IPS-20b (cell line): ENCODE measurements around the gene FAM89A.

ENCODE experiments used
- H3K27ac ChIP-seq: one replicate; pipeline ENCODE4 v1.5.1; 2013; ENCODE audit warnings: low read length
- H3K27me3 ChIP-seq: 2 replicates; pipeline ENCODE4 v1.6.1; 2013; ENCODE audit warnings: mild to moderate bottlenecking, low read length, inconsistent platforms; ENCODE audit not compliant: insufficient read depth
- H3K36me3 ChIP-seq: 2 replicates; pipeline ENCODE4 v1.6.1; 2013; ENCODE audit warnings: low read depth, mild to moderate bottlenecking, inconsistent platforms, low read length, moderate library complexity; ENCODE audit not compliant: insufficient read depth
- H3K4me1 ChIP-seq: 2 replicates; pipeline ENCODE4 v1.6.1; 2013; ENCODE audit warnings: mild to moderate bottlenecking, control low read depth, inconsistent platforms, low read length, moderate library complexity; ENCODE audit not compliant: insufficient read depth
- H3K4me3 ChIP-seq: 2 replicates; pipeline ENCODE4 v1.5.1; 2013; ENCODE audit warnings: mild to moderate bottlenecking, low read length, inconsistent platforms
- H3K9ac ChIP-seq: 2 replicates; pipeline ENCODE4 v1.6.1; 2013; ENCODE audit warnings: low read depth, mild to moderate bottlenecking, inconsistent platforms, low read length, moderate library complexity
- H3K9me3 ChIP-seq: 2 replicates; pipeline ENCODE4 v1.6.1; 2013; ENCODE audit warnings: mild to moderate bottlenecking, low read depth, low read length, inconsistent platforms; ENCODE audit not compliant: insufficient read depth

Gene FAM89A

DNA sequence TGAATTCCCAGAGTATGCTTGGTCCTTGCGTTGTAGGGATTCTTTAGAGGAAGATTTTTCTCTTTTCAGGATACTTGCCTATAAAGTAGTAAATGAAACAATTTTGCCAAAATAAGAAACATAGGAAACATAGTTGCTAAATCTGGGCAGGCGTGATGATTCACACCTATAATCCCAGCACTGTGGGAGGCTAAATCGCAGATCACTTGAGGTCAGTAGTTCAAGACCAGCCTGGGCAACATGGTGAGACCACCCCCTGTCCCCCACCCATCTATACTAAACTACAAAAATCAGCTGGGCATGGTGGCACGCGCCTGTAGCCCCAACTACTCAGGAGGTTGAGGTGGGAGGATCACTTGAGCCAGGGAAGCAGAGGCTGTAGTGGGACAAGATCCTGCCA is 56.2 kb downstream of the FAM89A start:
- Histone ChIP-seq H3K4me1 (peaks cover 4% of the 10 kb centered on the region; the same call in 1 of the 2 replicates), H3K27ac (no peak overlapping the region), H3K4me3 (no peak overlapping the region), H3K36me3 (peaks cover 6% of the 10 kb centered on the region), H3K9me3 (no peaks in the 10 kb centered on the region), H3K27me3 (peaks cover 95% of the 10 kb centered on the region), H3K9ac (no peak overlapping the region)

- Histone ChIP-seq H3K27ac (no peak overlapping the region), H3K9me3 (no peaks in the 10 kb centered on the region), H3K4me1 (peaks cover 4% of the 10 kb centered on the region; the same call in 1 of the 2 replicates), H3K27me3 (peaks cover 89% of the 10 kb centered on the region), H3K36me3 (peaks cover 6% of the 10 kb centered on the region), H3K9ac (no peak overlapping the region), H3K4me3 (no peak overlapping the region)
Measured at GRCh38 chr1:230982696-230983095, 57.4 kb downstream of the FAM89A start.

DNA sequence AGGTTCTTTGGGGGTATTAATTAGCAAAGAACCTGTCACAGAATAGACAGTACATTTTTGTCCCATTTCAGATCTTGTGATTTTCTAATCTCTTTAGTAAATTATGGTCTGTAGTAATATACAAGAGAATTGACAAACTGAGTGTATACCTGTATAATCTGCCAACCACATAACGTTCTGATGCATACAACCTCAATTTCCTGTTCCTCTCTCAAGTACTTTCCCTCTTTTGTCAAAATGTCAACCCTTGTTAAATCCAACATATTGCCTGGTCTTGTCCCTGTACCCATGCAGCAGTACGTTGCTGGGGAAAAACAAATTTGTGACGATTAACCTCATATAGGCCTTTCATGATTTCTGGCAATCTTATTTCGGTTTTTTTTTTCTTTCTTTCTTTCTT is 60.1 kb downstream of the FAM89A start:
- Histone ChIP-seq H3K4me1 (peaks cover under 1% of the 10 kb centered on the region; the same call in 1 of the 2 replicates), H3K4me3 (peak overlapping the region; percentile 90), H3K27me3 (peaks cover 78% of the 10 kb centered on the region), H3K9ac (no peak overlapping the region), H3K36me3 (peaks cover 6% of the 10 kb centered on the region), H3K27ac (no peak overlapping the region), H3K9me3 (no peaks in the 10 kb centered on the region)

GRCh38 chr1:230979389-230979716 is 60.7 kb downstream of the FAM89A start:
- no peaks in the 10 kb centered on the region for H3K4me1 ChIP-seq
- H3K27me3 ChIP-seq = peaks cover 74% of the 10 kb centered on the region
- peak overlapping the region; percentile 70; the same call in 1 of the 2 replicates for H3K9ac ChIP-seq
- H3K27ac ChIP-seq = no peak overlapping the region
- H3K36me3 ChIP-seq = peaks cover 6% of the 10 kb centered on the region
- H3K9me3 ChIP-seq = no peaks in the 10 kb centered on the region
- peak overlapping the region; percentile 90 for H3K4me3 ChIP-seq

DNA sequence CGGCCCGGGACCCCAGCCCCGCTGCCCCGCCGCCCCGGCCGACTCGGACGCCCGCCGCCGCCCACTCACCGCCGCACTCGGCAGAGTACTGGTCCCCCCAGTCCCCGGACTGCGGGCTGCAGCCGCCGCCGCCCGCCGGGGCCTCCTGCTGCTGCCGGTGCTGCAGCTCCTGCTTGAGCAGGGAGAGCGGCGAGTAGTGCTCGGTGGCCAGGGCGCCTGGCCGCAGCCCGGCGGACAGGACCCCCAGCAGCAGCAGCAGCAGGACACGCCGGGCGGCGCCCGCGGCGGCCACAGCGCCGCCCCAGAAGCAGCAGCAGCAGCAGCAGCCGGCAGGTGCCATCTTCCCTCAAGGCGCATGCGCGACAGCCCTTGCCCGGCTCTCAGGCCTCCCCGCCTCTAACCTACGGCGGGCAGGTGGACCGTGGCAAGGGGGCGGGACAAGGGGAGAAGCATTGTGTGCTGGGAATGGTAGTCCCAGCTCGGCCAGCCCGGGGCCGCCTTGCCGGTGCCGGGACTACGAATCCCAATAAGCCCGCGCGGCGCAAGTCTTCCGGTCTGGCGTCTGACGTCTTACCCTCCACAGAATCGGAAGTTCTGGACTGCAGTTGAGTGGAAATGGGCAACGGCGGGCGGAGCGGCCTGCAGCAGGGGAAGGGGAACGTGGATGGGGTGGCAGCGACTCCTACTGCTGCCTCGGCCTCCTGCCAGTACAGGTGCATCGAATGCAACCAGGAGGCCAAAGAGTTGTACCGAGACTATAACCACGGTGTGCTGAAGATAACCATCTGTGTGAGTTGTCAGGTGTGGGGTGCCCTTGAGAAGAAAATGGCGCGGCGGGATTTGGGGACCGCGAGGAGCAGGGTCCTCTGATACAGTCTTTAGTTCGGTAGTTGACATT is 61.3 kb downstream of the FAM89A start, which contains the start of the genes ARV1 and TTC13:
Gene ARV1, plus strand, starts transcription at position 604 of the 898 bp plus-strand sequence. Its CDS starts 12 bp downstream, at position 616.
Gene TTC13, minus strand, starts transcription at position 371 of the 898 bp plus-strand sequence. Its CDS starts 31 bp downstream, at position 340.
- no peak within 1 kb of the TSS for H3K27ac ChIP-seq
- no peaks in the 10 kb centered on the region for H3K9me3 ChIP-seq
- peak within 1 kb of the TSS; percentile 70; the same call in 1 of the 2 replicates for H3K9ac ChIP-seq
- H3K4me3 ChIP-seq = peak within 1 kb of the TSS; percentile 90
- H3K36me3 ChIP-seq = peaks cover 6% of the 10 kb centered on the region
- H3K27me3 ChIP-seq = peaks cover 71% of the 10 kb centered on the region
- no peaks in the 10 kb centered on the region for H3K4me1 ChIP-seq

DNA sequence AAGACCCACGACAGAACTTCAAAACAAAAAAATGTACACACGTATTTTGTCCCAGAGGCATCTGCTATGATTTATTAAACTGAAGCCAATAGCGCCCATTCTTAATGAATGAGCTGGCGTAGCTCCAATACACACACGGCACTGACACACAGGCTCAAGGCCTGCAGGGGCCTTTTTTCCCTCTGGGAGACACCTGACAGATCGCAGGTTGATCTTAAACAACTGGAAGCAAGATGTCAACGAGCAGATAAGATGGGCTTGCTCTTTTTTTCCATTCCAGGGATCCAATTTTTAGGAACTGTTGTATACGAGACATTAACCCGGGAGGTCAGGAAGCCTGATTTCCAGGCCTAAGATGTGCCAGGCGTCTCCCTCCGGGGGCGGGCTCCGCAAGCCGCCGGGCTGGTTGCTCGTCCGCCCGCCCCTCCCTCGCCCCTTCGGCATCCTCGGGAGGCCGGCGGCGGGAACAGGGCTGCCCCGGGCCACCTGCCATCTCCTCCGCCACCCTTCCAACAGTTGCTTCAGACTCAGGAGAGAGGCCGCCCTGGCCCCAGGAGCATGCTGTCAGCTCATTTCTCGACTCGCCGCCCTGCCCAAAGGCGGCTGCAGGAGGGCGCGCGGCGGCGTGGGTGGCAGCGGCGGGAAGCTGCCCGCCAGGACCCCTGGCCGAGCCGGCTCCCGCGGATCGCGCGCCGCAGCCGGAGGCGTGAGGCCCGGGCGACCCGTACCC is 62.1 kb downstream of the FAM89A start:
- no peak overlapping the region; the same call in 1 of the 2 replicates for H3K9ac ChIP-seq
- H3K27ac ChIP-seq = no peak overlapping the region
- peaks cover 62% of the 10 kb centered on the region for H3K27me3 ChIP-seq
- no peaks in the 10 kb centered on the region for H3K9me3 ChIP-seq
- no peaks in the 10 kb centered on the region for H3K4me1 ChIP-seq
- peaks cover 6% of the 10 kb centered on the region for H3K36me3 ChIP-seq
- H3K4me3 ChIP-seq = peak overlapping the region; percentile 90

DNA sequence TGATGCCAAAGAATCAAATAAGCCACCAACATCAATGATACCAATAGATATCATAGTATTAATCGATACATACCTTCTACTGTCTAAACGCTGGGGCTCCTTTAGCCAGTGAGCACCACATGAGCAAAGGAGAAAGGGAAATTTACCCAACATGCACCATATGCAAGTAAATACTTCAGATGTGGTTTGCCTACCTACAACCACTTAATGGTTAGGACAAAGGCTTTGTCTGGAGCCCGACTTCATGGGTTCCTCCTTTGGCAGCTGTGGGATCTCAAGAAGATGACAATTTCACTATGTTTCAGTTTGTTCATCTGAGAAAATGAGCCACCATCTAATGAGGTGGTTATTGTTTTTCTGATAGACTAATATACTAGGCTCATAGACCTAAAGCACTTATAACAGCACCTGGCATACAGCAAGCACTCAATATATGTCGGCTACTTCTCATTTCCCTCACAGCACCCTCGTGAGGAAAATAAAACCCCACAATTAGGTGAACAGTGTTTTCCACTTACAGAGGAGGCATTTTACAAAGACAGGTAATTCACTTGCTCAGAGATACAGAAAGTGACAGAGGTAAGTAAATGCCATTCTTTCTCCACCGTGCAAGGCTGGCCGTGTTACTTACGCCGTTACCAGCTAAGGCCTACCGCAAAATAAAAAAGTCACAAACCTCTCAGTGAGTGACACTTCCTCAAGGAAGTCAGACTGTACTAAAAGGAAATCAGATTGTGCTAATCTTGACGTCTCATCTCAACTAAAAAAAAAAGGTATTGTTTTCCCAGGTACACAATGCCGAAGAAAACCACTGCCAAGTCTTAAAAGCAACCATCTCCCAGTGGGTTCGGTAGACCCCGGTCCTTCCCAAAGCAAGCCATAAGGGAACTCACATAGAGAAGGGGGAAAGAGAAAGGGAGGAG is 63.0 kb downstream of the FAM89A start:
- H3K4me3 ChIP-seq = peak overlapping the region; percentile 90; the same call in 1 of the 2 replicates
- no peaks in the 10 kb centered on the region for H3K4me1 ChIP-seq
- peaks cover 6% of the 10 kb centered on the region for H3K36me3 ChIP-seq
- H3K27me3 ChIP-seq = peaks cover 54% of the 10 kb centered on the region
- H3K27ac ChIP-seq = no peak overlapping the region
- H3K9me3 ChIP-seq = no peaks in the 10 kb centered on the region
- no peak overlapping the region for H3K9ac ChIP-seq

GRCh38 chr1:230976360-230976759 is 63.7 kb downstream of the FAM89A start:
- H3K4me1 ChIP-seq = no peaks in the 10 kb centered on the region
- H3K27ac ChIP-seq = no peak overlapping the region
- H3K9me3 ChIP-seq = no peaks in the 10 kb centered on the region
- H3K9ac ChIP-seq = no peak overlapping the region
- no peak overlapping the region for H3K4me3 ChIP-seq
- peaks cover 5% of the 10 kb centered on the region for H3K36me3 ChIP-seq
- peaks cover 52% of the 10 kb centered on the region for H3K27me3 ChIP-seq

DNA sequence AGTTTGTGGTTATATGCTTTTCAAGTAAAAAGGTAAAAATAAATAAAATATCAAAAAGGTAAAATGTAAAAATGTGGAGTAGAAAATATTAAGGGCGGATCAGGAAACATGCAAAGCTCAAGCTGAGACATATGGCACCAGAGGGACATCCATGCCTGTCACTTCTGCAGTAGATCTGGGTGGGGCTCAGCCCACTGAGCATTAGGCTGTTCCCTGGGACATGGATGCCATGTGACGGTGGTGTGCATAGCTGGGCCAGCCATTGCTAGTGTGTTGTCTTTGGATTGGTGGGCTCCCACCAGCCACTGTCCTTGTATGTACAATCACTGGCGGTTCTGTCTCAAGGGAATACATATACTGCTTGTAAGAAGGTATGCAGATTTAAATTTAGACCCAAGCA is 64.4 kb downstream of the FAM89A start:
- Histone ChIP-seq H3K9ac (no peak overlapping the region), H3K4me3 (no peak overlapping the region), H3K36me3 (no peaks in the 10 kb centered on the region), H3K9me3 (no peaks in the 10 kb centered on the region), H3K27me3 (peaks cover 45% of the 10 kb centered on the region), H3K4me1 (no peaks in the 10 kb centered on the region), H3K27ac (no peak overlapping the region)

GRCh38 chr1:230972855-230973271 is 67.2 kb downstream of the FAM89A start:
- Histone ChIP-seq H3K9ac (no peak overlapping the region), H3K27ac (no peak overlapping the region), H3K36me3 (no peaks in the 10 kb centered on the region)

DNA sequence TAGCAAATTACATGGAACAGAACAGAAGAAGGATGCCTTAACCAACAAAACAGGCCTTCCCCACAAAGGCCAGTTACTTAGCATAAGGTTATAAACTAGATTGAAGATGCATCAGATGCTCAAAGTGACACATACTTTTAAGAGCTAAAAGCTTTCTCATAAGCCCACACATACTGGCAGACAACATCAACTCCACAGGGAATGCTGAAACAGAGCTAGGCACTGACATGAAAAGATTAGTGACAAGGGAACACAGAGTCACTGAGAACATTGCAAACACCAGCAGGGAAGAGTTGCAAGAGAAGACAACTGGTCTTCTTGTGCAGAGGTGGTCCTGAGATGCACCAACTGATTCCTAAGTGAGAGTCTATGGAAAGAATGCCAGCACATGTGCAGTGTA is 68.3 kb downstream of the FAM89A start:
- no peak overlapping the region for H3K27ac ChIP-seq
- H3K9ac ChIP-seq = no peak overlapping the region
- no peaks in the 10 kb centered on the region for H3K4me1 ChIP-seq
- peaks cover 17% of the 10 kb centered on the region for H3K27me3 ChIP-seq
- no peaks in the 10 kb centered on the region for H3K9me3 ChIP-seq
- no peak overlapping the region for H3K4me3 ChIP-seq
- no peaks in the 10 kb centered on the region for H3K36me3 ChIP-seq

More at GRCh38 chr1:230972855-230973271, 67.2 kb downstream of the FAM89A start:
- Histone ChIP-seq H3K9me3 (no peaks in the 10 kb centered on the region), H3K4me1 (no peaks in the 10 kb centered on the region), H3K4me3 (no peak overlapping the region), H3K27me3 (peaks cover 28% of the 10 kb centered on the region)
